GM18508 (cell line): ENCODE data around the gene RETREG2.

ENCODE experiments used
- ATAC-seq: cut with Tn5 transposase; IDR thresholded peaks from one replicate; pipeline ENCODE4 v1.9.1; 2021; ENCODE audit warnings: moderate number of reproducible peaks; ENCODE audit not compliant: insufficient read depth, unreplicated experiment

RETREG2 gene

DNA sequence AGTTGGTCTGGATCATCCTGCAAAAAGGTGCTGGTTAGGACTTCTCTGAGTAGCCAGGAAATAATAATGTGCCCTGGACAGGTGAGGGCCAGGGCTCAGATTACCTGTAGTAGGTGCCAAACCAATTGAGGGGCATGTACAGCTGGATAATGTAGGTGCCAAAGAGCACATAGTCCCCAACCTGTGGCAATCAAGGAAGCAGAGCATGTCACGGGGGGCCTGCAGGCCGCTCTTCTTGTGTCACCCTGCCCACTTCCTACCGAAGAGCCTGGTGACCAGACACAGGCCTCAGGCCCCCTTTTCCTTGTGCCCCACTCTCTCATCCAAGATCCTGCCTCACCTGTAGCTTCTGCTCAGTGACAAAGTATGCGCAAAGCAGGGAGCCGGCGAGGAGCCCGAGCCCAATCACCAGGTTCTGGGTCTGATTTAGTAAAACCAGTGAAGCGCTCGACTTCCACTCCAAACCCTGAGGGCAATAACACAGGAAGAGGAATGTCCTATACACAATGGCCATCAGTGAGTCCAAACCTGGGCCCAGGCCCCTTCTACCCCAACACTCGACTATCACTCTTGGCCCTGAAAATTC lies 35.5 kb downstream of the RETREG2 start:
- no peak for ATAC-seq

DNA sequence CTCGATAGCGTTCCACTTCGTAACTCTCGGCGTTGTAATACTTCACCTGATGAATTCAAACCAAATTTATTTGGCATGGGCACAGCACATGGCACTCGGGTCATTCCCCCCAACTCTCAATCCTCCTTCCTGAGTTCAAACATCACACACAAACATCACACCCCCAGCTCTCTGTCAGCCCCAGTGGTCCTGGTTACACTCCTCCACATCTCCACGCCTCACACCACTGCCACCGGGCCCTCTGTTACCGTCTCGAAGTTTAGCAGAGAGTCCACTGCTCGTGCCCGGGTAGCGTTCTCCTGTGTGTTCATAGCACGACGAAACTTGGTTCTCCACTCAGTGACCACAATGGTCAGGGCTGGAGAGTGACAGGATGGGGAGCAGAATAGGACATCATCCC lies 36.1 kb downstream of the RETREG2 start:
- ATAC-seq = no peak

DNA sequence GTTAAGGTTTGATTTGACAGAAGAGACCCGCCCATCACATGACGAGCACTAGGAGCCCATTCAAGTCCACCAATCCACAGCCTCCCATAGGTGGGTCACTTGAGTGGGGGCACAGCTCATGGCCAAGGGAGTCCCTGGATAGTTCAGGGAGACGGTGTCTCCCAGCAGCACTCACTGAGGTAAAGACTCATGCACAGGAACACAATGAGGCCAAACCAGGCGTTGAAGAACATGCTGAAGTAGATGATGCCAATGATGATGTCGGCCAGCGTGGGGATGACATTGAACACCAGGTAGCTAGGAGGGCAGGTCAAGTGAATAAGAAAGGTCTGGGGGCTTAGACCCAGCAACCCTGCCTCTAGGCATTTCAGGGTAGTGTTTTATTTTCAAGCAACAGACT lies 36.7 kb downstream of the RETREG2 start:
- no peak for ATAC-seq

DNA sequence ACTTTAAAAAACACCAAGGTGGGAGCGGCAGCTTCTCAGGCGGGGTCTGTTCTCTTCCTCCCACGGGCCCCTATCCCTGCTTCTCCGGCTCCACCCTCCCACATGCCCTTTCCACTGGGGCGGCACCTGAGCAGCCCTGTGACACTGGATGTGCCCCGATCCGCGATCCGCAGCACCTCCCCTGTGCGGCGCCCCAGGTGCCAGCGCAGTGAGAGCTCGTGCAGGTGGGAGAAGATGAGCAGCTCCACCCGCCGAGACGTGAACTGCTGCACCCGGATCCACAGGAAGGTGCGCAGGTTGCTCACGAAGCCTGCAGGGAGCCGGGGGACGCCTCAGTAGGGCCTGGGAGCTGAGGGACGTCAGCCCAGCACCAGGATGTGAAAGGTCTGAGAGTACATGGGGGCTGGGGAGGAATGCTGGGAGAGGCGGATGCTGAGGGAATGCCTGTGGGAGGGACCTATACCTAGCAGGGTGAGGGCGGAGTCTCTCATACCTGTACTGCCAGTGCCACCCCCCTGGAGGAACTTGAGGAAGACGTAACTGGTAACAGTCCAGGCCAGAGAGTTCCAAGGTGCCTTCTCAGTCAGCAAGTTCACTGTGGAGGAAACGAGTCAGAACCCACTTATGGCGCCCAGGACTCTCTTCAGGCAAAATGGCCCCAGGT lies 37.9 kb downstream of the RETREG2 start:
- ATAC-seq = no peak

DNA sequence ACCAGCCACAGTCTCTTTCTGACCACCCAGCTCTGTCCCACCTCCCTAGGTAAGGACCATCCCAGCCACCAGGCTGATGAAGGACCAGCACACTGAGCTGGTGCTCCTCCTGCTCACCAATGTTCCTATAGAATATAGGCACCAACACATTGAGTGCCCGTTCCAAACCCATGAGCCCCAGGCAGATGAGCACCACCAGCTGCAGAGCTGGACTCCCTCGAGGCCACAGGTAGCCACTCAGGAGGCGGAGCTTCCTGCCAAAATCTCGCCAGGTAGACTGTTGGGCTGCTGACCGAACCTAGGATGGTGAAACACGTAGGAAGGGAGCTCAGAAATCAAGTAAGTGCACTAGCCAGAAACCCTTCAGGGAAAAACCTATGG lies 38.5 kb downstream of the RETREG2 start:
- ATAC-seq = no peak

DNA sequence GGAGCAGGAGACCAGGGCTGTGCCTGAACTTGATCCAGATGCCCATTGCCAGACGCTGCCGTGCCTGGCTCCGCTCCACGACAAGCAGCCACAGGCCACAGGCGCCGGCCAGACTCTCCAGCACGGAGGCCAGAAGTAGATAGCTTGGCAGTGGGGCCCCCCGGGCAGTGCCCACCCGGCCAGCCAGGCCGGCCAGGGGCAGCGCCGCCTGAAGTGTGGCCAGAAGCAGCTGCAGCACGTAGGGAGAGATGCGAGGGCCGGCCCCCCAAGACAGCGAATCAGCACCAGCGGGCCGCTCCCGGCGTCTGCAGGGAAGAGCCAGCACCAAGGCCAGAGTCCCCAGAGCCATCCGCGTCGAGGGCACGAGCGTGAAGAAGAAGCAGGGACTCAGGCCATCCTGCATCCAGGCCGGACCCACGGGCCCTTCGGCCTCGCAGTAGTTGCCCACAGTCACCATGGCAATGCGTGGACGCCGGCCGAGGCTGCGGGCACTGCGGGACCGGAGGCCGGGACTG lies 40.2 kb downstream of the RETREG2 start:
- ATAC-seq = no peak

DNA sequence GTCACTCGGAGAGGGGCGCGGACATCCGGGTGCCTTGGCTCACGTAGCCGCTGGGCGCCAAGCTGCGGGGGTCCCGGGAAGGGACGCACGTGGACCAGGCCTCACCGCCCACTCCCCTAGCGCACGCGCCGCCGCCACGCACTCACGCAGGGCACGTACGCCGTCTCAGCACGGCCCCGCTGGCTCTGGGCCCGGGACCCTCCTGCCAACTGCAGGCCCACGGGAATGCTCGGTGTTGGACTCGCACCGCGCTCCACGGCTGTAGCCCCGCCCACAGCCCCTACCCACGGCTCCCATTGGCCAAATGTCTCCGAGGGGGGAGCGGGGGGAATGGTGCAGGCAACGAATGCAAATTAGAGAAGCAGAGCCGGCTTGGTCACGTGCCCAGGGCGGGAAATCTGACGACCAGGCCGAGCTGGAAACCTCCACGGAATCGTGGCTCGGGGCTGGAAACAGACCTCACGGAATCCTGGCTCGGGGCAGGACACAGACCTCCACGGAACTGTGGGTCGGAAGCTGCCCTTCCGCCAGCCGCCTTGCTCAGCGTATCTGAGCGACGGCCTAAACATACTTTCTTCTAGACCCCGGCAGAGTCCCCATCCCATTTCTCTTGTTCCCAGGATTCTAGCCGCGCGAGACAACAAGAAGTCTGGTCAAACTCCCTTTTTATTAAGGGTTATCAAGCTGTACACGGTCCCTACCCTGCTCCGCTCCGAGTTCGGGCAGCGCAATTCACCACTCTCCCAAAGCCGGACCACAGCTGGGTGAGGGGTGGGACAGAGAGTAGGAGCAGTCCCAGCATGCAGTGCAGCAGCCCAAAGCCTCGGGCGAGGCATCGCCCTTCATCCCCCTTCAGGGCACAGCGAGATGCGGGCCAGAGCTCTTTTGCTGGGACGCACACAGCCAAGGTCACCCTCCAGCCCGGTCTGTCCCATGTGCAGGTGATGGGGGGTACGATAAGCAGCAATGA lies 40.9 kb downstream of the RETREG2 start, which contains the start of gene ABCB6:
TSS of gene ABCB6 (minus strand) at position 227 of the 970 bp plus-strand sequence. CDS start 285 bp downstream, outside the sequence.
- no peak for ATAC-seq

DNA sequence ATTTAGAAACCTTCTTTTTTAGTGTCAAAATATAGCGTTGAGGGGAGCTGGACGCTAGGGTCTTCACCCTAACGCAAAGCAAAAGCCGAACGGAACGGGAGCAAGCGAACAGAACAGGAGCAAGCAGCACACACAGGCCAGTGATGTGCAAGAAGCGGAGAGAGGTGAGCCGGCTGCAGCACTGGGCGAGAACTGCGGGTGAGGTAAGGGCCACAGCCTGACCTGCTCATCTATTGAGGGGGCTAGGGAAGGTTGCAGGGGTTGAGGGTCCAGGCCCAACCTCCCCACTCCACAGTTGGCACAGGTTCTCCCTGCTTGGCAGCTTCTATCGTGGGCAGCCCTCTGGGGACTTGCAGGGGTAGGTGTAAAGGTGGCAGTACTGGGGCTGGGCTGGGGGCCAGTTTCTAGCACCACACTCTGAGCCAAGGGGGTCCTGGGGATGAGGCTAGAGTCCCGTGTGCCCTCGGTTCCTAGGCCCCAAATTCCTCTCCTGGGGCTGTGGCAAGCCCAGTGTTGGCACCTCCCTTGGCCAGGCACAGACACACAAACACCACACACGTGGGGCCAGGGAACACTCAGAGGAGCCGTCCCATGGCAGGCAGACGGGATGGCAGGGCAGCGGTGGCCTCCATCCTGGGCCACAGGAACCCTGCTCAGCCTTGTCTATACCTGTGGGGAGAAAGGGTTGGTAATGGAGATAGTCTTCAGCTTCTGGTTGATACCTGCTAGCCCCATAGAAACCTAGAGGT lies 41.9 kb downstream of the RETREG2 start:
- no peak for ATAC-seq

DNA sequence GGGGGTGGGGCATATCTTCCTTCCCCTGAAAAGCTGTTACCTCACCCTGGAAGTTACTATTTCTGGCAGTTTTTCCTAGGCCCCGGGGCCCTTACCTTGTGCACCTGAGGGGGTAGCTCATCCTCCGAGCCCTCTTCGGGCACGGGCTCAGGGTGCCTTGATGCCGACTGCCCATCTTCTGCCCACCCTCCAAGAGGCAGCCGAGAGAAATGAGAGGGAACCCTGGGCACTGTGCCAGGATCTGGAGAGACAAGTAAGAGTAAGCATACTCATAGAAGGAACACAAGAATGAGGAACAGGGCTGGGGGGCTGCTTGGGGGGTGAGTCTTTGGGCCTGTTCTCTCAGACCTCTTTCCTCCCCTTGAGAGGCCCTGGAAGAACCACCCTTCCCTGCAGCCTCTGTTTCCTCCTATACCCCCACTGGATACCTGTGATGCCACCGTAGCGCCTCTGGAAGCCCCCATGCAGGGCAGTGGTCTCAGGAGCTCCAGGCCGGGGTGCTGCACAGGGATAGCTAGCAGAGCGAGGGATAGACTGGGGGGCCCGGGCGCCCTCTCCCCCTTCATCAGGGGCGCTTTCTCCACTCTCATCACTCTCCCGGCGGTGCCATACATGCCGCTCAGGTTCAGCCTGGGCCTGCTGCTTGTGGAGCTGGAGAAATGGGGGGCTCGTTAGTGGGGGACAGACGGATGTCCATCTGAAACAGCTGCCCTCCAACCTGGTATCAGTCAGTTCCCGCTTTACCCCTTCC lies 42.8 kb downstream of the RETREG2 start:
- no peak for ATAC-seq

DNA sequence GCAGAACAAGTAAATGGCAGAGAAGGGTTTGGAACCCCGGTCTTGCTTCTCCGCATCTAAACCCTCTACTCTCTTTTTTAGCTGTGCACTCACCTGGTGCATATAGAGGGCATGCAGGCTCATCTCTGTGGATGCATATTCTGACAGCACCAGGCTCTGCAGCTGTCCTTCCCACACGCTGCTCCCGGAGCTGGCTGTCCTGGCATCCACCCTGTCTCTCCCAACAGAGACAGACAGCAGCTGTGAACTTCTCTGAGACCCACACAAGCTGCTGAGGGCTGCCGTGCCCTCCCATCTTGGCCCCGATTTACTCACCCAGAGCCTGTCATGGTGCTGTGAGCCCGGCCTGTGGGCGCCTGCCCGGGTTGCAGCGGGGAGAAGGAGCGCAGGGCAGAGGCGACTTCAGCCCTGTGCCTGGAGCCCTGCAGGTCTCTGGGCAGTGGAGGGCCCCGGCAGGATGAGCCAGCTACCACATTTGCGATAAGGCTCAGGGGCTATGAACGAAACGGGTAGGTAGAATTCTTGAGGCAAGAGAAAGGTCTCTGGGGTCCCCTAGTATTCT lies 44.0 kb downstream of the RETREG2 start:
- ATAC-seq = no peak

DNA sequence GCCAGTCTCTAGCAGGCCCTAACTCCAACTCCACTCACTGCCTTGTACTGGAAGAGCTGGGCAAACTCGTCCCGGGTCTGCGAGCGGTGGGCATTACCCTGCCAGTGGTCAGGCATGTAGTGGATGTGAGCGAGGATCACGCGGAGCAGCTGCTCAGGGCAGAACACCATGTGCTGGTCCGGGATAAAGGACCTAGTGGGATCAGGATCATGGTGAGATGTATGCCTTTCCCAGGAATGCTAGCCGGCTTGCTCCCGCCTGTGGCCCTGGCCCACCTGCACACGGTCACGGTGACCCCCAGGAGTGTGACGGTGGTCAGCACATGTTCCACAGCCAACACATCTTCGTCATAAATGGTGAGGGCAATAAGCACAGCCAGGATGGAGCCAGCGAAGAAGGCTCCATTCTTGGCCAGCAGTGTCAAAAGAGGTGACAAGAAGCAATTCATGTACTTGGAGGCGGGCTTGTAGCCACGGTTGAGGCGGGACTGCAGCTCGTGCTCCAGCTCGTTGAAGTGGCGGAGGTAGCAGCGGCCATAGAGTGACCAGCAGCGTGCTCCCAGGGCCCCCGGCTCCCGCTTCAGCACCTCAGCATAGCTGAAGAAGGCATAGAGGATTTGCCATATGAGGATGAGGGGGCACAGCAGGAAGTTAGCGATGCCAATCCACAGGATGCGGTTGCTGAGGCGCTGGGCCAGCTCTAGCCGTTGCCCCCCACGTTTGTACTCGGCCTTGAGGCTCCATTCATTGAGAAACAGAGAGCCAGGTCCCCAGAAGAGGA lies 45.9 kb downstream of the RETREG2 start:
- no peak for ATAC-seq

DNA sequence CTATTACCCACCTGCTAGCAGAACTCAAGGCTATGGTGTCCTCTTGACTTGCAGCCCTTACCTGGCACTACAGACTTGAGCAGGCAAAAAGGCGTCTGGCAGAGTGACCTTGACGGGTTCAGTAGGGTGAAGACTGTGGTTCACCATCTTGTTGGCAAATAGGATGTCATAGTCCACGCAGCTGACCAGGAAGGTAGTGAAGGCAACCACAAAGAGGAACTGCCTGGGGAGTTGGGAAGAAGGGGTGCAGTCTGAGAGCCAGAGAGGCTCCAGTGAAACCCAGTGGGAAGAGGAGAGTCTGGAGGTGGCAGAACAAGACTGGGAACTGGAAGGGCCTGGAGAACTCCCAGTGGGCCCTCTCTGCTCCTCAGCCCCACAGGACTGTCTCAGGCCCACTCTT lies 47.3 kb downstream of the RETREG2 start:
- no peak for ATAC-seq

DNA sequence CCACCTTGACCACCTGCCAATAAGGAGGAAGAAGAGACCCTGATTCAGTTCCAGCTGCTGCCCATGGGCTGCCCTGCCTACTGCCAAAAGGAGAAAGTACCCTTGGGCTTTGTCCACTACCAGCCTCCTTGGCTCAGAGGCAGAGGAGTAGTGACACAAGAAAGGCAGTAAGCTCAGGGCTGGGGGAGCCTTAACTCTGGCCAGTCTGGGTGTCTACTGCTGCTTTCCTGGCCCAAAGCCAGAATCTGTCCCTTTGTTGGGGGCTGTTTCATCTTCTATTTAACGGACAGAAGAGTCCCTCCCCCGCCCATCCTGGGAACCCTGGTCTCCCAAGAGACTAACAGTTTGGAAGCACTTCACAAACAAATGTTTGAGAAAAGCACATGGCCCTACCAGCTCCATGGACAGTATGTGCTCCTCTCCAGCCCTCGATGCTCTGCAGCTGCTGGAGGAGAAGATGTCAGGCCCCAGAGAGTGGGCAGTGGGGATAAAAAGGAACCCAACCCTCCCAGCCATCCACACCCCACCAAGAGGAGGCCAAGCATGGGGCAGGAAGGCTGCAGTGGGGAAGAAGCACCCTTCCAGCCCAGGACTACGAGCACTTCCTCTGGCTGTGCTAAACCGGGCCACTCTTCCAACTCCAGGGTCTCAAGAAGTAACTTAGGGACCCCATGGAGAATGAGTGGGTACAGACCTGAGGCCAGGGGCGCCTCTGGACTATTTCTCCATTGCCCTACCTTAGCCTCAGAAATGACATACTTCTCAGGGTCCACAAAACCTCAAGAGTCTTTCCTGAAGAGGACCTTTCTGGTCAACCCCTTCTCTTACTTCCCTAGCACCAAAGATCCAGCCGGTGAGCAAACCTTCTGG lies 50.2 kb downstream of the RETREG2 start:
- ATAC-seq = no peak

DNA sequence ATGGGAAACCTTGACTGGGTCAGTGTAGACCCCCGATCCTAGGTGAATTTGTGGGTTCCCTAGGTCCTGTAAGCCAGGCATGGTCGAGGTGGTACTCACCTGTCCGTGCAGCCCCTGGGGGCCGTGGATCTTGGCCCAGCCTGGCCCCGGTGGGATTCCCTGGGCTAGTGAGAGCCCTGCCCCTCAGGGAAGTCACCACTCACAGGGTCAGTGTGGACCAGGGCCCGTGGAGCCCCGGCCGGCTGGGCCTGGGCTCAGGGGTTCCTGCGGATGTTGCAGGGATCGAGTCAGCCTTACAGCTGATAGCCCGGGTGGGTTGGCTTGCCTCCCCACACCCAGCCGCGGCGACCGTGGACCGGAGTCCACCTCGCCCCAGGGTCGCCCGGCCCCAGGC lies 50.8 kb downstream of the RETREG2 start:
- no peak for ATAC-seq

DNA sequence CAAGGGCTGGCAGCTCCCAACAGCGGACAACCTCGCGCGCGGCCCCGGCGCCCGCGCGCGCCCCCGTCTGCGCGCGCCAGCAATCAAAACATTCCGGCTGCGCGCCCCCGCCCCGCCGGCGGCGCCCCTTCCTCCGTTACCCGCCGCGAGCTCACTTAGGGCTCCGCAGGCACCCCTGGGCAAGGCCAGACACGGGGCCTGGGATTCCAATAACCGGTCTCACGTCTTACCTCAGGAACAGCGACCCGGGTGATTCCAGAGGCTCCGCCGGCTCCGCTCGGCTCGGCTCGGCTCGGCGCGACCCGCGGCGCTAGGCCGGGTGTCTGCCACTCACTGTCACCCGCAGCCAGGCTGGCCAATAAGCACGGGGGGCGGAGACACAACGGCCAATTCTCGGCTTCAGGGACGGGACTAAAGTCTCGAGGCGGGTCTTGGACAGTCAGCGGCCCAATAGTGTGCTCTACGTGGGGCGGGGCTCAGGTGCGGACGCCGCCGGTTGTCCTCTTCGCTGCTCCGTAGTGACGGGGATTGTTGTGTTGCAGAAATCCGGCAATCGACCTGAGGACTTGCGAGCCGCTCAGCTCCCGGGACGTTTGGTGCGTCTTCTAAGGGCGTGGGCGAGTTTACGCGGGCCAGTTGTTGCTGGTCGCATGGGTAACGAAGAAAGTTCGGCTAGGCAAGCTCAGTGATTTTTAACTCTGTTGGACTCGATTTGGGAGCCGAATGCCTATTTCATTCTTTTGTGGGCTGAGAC lies 51.4 kb downstream of the RETREG2 start, which contains the start of the genes ANKZF1 and ATG9A:
TSS of gene ANKZF1 (plus strand) at position 502 of the 754 bp plus-strand sequence. CDS start 452 bp downstream, outside the sequence.
TSS of gene ATG9A (minus strand) at position 332 of the 754 bp plus-strand sequence. CDS start 1,612 bp downstream, outside the sequence.
- peak; percentile 93 for ATAC-seq

DNA sequence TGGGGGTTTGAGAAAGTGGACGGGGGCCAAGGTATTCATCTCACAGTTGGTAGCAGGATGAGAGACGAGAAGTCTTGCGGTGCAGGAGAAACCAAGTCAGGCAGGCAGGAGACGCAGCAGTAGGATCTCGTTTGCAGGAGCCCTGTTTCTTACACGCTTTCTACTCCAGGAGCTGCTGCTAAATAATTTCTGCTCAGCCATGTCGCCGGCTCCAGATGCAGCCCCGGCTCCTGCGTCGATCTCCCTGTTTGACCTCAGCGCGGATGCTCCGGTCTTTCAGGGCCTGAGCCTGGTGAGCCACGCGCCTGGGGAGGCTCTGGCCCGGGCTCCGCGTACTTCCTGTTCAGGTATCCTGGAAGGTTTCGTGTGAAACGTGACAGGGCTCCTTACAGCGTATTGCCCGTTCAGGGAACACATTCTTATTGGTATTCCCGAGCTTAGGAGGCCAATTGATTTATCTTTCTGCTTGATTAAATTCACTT lies 52.0 kb downstream of the RETREG2 start:
- ATAC-seq = no peak
